Measurements from ENCODE around the gene GABRG3. TPM values are rescaled to one million over a fixed set of nuclear protein-coding genes. Genes with fewer than 3 reads are reported as not detected.
"Not testable (repeated sequence)": the region's sequence is repeated elsewhere in the genome, so short reads cannot be mapped to it uniquely, and the experiment has no call there.

GABRG3 gene
- total RNA-seq, 1 donor from 2014 or later, result 2.6 TPM

GRCh38 chr15:26985050-26985449, 14.1 kb downstream of the GABRG3 start:
- Mint-ChIP-seq H3K4me1 (ENCODE audit: unreplicated experiment) (no peaks in the 10 kb centered on the region), H3K27me3 (peaks cover 24% of the 10 kb centered on the region), H3K9me3 (no peaks in the 10 kb centered on the region), H3K27ac (no peak overlapping the region), H3K36me3 (no peaks in the 10 kb centered on the region), H3K4me3 (no peak overlapping the region)
- TF ChIP-seq, protein P1, sequence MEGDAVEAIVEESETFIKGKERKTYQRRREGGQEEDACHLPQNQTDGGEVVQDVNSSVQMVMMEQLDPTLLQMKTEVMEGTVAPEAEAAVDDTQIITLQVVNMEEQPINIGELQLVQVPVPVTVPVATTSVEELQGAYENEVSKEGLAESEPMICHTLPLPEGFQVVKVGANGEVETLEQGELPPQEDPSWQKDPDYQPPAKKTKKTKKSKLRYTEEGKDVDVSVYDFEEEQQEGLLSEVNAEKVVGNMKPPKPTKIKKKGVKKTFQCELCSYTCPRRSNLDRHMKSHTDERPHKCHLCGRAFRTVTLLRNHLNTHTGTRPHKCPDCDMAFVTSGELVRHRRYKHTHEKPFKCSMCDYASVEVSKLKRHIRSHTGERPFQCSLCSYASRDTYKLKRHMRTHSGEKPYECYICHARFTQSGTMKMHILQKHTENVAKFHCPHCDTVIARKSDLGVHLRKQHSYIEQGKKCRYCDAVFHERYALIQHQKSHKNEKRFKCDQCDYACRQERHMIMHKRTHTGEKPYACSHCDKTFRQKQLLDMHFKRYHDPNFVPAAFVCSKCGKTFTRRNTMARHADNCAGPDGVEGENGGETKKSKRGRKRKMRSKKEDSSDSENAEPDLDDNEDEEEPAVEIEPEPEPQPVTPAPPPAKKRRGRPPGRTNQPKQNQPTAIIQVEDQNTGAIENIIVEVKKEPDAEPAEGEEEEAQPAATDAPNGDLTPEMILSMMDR (conservative IDR thresholded peaks at IDR 0.05), result no peak
- no peak for DNase-seq (ENCODE audit: extremely low spot score, unreplicated experiment)

GRCh38 chr15:26996250-26996649, 25.3 kb downstream of the GABRG3 start:
- DNase-seq (ENCODE audit: extremely low spot score, unreplicated experiment), result no peak
- no peaks in the 10 kb centered on the region for H3K9me3 Mint-ChIP-seq
- H3K36me3 Mint-ChIP-seq, result no peaks in the 10 kb centered on the region
- H3K4me1 Mint-ChIP-seq (ENCODE audit: unreplicated experiment), result no peaks in the 10 kb centered on the region
- peaks cover 5% of the 10 kb centered on the region for H3K27me3 Mint-ChIP-seq
- H3K4me3 Mint-ChIP-seq, result no peak overlapping the region
- TF ChIP-seq, protein P1 (conservative IDR thresholded peaks at IDR 0.05), result no peak
- no peak overlapping the region for H3K27ac Mint-ChIP-seq

DNA sequence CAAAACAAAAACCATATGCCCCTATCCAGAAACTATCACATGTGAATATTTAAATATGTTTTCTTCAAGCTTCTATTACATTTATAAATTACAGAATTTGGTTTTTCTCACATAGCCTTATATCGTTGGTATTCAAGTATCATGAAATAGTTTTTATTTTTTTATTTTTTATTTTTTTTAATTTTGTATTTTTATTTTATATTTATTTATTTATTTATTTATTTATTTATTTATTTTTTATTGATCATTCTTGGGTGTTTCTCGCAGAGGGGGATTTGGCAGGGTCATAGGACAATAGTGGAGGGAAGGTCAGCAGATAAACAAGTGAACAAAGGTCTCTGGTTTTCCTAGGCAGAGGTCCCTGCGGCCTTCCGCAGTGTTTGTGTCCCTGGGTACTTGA, 32.0 kb downstream of the GABRG3 start:
- not testable (repeated sequence) for H3K4me1 Mint-ChIP-seq (ENCODE audit: unreplicated experiment); DNase-seq (ENCODE audit: extremely low spot score, unreplicated experiment); H3K27me3 Mint-ChIP-seq; H3K27ac Mint-ChIP-seq; H3K36me3 Mint-ChIP-seq; H3K4me3 Mint-ChIP-seq; H3K9me3 Mint-ChIP-seq

GRCh38 chr15:27004226-27004625, 33.2 kb downstream of the GABRG3 start:
- DNase-seq (ENCODE audit: extremely low spot score, unreplicated experiment); H3K36me3 Mint-ChIP-seq; H3K4me1 Mint-ChIP-seq (ENCODE audit: unreplicated experiment); H3K27ac Mint-ChIP-seq; H3K4me3 Mint-ChIP-seq; H3K9me3 Mint-ChIP-seq; H3K27me3 Mint-ChIP-seq: not testable (repeated sequence)

- Mint-ChIP-seq H3K4me1 (ENCODE audit: unreplicated experiment) (no peaks in the 10 kb centered on the region), H3K27ac (no peak overlapping the region), H3K4me3 (no peak overlapping the region), H3K36me3 (no peaks in the 10 kb centered on the region), H3K9me3 (no peaks in the 10 kb centered on the region), H3K27me3 (peaks cover 6% of the 10 kb centered on the region)
- no peak for DNase-seq (ENCODE audit: extremely low spot score, unreplicated experiment)
- TF ChIP-seq, protein P1 (conservative IDR thresholded peaks at IDR 0.05), result peak; percentile 91
Observed at GRCh38 chr15:27017168-27017809, 46.3 kb downstream of the GABRG3 start.

DNA sequence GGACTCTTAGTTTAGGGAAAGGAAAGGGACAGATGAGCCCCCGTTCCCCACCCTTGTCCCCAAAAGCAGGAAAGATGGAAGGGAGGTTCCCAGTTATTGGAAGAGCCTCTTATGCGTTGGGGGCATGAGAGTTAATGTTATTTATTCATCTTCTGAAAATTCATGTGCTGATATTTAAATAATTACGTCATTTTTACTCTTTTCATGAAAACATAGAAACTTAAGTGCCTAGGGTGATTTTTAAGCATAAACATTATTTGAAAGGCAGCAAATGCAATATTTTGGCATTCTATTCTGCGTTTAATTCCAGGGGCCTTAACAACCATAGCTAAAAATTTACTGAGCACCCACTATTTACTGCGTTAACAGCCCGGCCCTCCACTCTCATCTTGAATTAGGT, 48.7 kb downstream of the GABRG3 start:
- Mint-ChIP-seq H3K27ac (no peak overlapping the region), H3K4me1 (ENCODE audit: unreplicated experiment) (no peaks in the 10 kb centered on the region), H3K9me3 (no peaks in the 10 kb centered on the region)

More for the DNA sequence above, 48.7 kb downstream of the GABRG3 start:
- no peak for DNase-seq (ENCODE audit: extremely low spot score, unreplicated experiment)
- H3K27me3 Mint-ChIP-seq, result peaks cover 2% of the 10 kb centered on the region
- no peaks in the 10 kb centered on the region for H3K36me3 Mint-ChIP-seq
- TF ChIP-seq, protein P1 (conservative IDR thresholded peaks at IDR 0.05), result no peak
- H3K4me3 Mint-ChIP-seq, result no peak overlapping the region

Data from type B pancreatic cell (in vitro differentiated cells).